Measurements from ENCODE around the gene DXO.
"Not testable (repeated sequence)": the region's sequence is repeated elsewhere in the genome, so short reads cannot be mapped to it uniquely, and the experiment has no call there.

DXO gene

DNA sequence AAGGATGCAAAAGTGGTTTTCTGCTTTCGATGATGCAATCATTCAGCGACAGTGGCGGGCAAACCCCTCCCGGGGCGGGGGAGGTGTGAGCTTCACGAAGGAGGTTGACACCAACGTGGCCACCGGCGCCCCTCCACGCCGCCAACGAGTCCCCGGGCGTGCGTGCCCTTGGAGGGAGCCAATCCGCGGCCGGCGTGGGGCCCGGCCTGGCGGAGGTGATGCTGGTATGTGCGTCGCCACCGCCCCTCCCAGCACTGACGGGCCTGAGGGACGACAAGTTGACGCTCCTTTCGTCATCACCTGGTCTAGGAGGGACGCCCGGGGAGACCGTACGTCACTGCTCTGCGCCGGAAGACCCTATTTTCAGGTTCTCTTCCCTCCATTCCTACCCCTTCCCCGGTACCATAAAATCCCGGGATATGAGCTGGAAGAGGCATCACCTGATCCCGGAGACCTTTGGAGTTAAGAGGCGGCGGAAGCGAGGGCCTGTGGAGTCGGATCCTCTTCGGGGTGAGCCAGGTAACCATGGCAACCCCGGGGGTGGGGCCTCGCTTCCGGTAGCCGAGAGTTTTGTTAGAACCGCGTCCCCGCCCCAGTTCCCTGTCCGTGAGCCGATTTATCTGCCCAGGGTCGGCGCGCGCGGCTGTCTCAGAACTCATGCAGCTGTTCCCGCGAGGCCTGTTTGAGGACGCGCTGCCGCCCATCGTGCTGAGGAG lies at the start of gene DXO:
DXO (minus strand) TSS at position 146 of the 716 bp plus-strand sequence. CDS start 463 bp downstream, outside the sequence.
- TF ChIP-seq ZNF274 (IDR thresholded peaks at IDR 0.05; ENCODE audit: low read depth, low read length): no peak
- peak within 1 kb of the TSS; percentile 83 for H3K4me3 ChIP-seq (ENCODE audit: low read length)

DNA sequence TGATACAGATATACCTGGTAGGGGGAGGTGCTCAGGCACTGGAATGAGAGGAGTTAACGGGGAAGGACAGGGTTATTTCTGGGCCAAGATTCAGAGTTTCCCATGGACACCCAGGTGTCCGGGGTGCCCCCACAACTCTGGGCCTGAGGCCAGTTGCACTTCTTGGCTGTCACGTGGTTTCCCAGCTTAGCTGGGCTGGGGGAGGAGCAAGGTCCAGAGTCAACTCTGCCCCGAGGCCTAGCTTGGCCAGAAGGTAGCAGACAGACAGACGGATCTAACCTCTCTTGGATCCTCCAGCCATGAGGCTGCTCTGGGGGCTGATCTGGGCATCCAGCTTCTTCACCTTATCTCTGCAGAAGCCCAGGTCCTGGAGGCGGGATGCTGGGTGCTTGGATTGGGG lies 42.6 kb upstream of the DXO start, which contains the start of gene C4B:
C4B (plus strand) TSS at position 249 of the 400 bp plus-strand sequence; CDS start at position 300, 51 bp downstream.
- not testable (repeated sequence) for H3K4me3 ChIP-seq (ENCODE audit: low read length)

DNA sequence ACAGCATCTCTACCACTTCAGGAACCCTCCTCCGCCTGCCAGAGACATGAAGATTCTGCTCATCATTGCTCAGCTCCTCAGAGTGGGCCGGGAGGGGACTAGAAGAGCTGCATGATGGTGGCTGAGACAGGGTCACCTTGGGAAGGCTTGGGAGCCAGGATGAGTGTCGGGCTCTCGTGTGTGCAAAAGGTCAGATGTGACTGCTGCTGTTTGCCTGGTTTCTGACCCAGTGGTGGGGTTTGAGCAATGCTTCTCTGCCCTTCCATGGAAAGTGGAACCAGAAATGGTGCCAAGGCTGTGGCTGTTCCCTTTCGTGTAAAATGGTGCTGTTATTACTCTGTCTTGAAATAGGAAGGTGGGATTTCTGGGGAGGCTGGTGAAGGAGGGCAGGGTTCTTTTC lies 41.8 kb upstream of the DXO start:
- H3K4me3 ChIP-seq (ENCODE audit: low read length): not testable (repeated sequence)

DNA sequence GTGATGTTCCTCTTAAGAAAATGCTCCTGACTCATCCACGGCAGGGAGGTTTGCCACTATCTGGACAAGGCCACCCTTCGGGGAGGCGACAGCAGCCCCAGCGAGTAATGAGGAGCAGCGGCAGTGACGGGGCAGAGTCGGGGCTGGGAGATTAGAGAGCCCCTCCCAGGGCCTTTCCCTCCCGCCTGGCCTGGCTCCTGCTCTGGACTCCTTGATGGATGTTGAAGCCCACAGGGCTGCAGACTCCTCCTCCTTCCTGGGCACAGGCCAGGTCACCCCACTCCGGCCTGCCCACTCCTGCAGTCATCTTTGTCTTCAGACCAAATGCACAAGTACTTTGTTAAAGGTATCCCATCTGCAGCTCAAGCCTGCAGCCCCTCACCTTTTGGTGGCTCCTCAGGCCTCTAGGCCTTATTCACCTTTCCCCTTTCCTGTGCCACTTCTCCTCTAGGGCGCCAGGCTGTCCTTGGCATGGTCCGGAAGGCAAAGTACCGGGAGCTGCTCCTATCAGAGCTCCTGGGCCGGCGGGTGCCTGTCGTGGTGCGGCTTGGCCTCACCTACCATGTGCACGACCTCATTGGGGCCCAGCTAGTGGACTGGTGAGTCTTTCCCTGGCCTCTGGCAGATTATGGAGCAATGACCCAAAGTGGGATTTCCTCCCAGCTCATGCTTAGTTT lies 41.1 kb upstream of the DXO start:
- not testable (repeated sequence) for H3K4me3 ChIP-seq (ENCODE audit: low read length)

DNA sequence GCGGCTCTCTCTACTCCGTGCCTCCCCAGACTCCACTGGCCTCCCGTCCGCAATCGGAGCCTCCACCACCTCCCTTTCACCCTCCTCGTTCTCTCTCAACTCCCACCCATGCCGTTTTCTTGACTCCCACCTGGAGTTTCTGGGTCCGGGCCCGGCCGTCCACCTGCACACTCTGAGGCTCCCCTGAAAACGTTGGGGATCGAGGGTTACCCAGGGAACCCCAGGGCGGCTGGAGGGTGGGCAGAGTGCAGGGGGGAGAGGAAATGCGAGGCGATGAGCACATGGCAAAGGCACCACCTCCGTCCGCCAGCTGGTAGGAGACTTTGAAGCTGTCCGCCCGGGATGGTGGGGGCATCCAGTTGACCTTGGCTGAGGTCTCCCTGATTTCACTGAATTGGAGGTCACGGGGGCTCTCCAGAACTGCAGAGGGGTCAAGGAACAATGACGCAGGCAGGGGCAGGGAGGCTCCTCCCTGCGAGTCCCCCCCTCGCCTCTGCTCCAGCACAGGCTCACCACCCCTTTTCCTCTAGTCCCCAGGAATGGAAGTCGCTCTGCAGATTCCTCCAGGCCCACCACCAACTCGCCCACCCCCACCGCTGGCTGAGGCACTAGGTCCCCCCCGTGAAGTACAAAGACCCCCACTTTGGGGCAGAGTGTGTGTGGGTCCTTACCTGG lies 39.1 kb upstream of the DXO start:
- not testable (repeated sequence) for H3K4me3 ChIP-seq (ENCODE audit: low read length)

DNA sequence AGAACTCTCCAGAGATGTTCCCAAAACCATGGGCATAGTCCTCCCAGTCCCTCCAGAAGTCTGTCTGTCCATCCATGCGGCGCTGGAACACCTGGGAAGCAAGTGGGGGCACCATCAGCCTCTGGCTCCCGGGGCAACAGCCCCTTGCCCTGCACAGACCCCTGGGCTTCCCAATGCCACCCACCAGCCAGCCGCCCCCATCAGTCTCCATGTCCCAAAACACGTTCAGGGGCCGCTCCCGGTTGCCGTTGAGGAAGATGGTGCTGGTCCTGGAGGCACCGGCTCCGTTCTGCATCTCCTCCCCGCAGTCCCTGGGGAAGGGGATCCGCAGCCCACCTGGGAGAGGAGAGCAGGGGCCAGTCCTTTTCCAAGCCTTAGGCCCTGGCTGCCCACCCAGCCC lies 37.6 kb upstream of the DXO start:
- not testable (repeated sequence) for H3K4me3 ChIP-seq (ENCODE audit: low read length)

DNA sequence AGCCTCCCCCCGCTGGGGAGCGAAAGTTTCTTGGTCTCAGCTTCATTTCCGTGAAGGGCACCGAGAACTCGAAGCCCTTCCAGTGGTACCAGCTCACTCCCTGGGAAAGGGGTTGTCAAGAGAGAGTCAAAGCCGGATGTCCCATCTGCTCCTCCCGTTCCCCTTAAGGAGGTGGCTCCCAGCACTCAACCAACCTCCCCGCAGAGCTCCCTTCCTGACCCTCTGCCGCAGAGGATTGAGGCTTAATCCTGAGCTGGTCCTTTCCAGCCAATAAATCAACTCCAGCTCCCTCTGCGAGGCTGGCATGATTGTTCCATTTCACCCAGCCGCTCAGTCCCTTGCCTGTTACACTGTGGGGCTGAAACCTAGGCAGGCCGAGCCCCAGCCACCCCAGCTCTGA lies 36.7 kb upstream of the DXO start:
- H3K4me3 ChIP-seq (ENCODE audit: low read length): not testable (repeated sequence)

DNA sequence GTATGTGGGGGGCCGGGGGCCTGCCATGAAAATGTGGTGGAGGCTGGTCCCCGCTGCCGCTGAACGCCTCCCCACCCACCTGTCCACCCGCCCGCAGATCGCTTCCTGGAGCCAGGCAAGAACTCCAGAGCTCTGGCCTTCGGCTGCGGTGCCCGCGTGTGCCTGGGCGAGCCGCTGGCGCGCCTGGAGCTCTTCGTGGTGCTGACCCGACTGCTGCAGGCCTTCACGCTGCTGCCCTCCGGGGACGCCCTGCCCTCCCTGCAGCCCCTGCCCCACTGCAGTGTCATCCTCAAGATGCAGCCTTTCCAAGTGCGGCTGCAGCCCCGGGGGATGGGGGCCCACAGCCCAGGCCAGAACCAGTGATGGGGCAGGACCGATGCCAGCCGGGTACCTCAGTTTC lies 36.1 kb upstream of the DXO start:
- H3K4me3 ChIP-seq (ENCODE audit: low read length): not testable (repeated sequence)

DNA sequence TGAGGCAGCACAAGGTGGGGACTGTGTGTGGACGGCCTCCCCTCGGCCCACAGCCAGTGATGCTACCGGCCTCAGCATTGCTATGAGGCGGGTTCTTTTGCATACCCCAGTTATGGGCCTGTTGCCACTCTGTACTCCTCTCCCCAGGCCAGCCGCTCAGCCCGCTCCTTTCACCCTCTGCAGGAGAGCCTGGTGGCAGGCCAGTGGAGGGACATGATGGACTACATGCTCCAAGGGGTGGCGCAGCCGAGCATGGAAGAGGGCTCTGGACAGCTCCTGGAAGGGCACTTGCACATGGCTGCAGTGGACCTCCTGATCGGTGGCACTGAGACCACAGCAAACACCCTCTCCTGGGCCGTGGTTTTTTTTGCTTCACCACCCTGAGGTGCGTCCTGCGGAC lies 35.1 kb upstream of the DXO start:
- H3K4me3 ChIP-seq (ENCODE audit: low read length): not testable (repeated sequence)

DNA sequence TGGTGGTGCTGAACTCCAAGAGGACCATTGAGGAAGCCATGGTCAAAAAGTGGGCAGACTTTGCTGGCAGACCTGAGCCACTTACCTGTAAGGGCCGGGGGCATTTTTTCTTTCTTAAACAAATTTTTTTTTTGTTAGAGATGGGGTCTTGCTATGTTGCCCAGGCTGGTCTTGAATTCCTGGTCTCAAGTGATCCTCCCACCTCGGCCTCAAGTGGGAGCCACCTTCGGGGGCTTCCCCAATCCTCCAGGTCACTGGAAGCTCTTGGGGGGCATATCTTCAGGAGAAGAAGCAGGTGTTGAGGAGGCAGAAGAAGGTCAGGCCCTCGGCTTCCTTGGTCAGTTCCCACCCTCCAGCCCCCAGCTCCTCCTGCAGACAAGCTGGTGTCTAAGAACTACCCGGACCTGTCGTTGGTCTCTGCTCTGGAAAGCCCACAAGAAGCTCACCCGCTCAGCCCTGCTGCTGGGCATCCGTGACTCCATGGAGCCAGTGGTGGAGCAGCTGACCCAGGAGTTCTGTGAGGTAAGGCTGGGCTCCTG lies 34.1 kb upstream of the DXO start:
- not testable (repeated sequence) for H3K4me3 ChIP-seq (ENCODE audit: low read length)

DNA sequence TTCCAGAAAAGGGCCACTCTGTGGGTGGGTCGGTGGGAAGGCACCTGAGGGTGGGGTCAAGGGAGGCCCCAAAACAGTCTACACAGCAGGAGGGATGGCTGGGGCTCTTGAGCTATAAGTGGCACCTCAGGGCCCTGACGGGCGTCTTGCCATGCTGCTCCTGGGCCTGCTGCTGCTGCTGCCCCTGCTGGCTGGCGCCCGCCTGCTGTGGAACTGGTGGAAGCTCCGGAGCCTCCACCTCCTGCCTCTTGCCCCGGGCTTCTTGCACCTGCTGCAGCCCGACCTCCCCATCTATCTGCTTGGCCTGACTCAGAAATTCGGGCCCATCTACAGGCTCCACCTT lies 33.6 kb upstream of the DXO start:
- not testable (repeated sequence) for H3K4me3 ChIP-seq (ENCODE audit: low read length)

DNA sequence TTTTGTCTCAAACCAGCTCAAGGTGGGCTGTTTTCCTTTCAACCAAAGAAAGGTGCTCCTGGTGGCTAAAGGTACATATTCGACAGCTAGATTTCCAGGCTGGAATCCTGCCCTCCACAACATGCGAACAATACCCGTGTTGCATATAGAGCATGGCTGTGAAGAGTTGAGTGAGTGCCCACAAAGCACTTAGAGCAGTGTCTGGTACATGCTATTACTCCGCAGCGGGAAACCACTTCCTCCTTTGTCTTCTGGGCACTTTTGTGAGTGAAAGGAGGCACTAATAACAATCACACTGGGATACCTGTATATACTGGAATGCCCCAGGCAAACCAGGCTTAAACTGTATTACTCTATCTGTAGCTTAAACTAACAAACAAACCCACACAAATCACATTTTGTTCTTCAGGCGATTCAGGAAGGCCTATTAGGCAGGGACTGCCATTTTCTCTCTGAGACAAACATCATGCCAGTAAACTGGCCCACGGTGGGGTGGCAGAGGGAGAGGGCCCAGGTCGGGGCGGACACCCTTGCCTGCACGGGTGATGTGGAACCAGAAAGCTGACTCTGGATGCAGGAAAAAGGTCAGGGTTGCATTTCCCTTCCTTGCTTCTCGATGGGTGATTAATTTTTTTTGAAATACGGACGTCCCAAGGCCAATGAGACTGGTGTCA lies 33.1 kb upstream of the DXO start:
- not testable (repeated sequence) for H3K4me3 ChIP-seq (ENCODE audit: low read length)

DNA sequence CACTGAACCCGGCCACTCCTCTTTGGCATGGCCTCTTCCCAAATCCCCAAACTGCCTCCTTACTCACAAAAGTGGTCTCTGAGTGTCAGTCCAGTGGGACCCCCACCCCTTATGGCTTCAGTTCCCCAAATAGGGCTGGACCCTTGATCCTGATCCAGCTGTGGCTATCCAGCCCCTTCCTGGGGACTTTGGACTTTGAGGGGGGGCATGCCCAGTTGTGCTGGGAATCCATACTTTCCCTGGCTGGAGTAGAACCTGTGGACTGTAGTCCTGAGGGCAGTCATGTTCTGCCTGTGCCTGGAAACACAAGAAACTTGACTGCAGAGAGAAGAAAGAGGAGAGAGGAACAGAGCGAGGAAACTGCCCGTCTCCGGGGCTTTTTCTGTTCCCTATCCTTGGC lies 32.5 kb upstream of the DXO start:
- not testable (repeated sequence) for H3K4me3 ChIP-seq (ENCODE audit: low read length)

DNA sequence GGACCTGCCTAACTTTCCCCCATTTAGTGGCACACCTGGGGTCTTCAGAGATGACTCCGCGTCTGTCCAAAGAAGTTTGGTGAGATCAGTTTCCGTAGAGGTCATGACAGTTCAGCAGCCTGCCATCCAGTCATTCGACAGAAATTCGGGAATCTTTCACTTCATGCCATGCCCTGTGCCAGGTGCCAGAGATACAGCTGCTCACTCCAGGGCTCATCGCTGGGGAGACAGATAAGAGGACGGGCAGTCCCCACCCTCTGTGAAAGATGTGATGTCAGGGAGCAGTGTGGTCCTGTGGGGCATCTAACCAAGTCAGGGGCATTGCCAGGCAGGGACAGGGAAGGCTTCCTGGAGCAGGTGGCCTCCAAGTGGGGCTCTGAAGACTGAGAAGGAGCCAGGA lies 31.4 kb upstream of the DXO start:
- H3K4me3 ChIP-seq (ENCODE audit: low read length): not testable (repeated sequence)

DNA sequence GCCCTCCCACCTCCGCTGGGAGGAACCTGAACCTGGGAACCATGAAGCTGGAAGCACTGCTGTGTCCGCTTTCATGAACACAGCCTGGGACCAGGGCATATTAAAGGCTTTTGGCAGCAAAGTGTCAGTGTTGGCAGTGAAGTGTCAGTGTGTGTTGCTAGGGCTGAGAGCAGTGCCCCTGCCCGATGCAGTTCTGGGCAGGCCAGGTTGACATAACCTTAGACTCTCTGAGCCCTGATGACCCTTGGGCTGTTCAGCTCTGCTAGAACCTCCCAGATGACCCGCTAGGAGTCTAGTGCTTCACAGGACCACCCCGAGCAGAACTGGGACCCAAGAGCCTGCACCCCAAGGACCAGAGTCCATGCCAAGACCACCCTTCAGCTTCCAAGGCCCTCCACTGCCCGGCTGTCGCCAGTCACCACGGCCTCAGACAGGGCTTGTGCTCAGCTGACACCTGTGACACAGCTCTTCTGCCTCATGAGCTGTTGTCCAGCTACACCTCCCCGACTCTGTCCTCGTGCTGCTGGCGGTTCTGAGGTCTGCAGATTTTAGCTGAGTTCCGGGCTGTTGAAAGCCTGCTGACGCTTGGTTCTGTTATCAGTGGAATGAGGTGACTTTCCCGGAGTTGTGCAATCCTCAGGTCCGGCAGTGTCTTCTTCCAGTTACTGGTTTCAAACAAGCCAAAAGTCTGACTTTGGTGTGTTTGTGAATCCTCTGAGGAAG lies 30.8 kb upstream of the DXO start:
- H3K4me3 ChIP-seq (ENCODE audit: low read length): not testable (repeated sequence)

DNA sequence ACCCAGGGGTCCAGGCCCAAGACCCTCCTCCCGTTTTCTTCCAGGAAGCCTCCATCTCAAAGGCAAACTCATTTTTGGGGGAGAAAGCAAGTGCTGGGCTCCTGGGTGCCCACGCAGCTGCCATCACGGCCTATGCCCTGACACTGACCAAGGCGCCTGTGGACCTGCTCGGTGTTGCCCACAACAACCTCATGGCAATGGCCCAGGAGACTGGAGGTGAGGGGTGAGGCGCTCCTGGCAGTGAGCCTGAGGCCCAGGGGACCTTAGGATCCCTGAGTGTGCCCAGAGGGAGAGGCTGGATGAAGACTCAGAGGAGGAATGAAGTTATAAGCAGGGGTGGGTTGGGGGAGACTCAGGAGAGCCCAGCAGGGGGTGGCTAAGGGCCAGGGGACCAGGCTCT lies 24.4 kb upstream of the DXO start:
- not testable (repeated sequence) for H3K4me3 ChIP-seq (ENCODE audit: low read length)

DNA sequence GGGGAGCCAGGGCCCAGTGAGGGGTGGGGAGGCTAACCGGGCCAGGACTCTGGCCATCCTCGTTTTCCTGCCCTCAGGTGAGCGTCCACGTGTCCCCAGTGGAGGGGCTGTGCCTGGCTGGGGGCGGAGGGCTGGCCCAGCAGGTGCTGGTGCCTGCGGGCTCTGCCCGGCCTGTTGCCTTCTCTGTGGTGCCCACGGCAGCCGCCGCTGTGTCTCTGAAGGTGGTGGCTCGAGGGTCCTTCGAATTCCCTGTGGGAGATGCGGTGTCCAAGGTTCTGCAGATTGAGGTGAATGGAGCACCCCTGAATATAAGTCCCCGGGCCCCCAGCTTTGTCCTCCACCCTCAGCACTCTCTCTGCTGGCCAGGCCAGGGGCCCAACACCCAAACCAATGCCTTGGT lies 22.5 kb upstream of the DXO start:
- not testable (repeated sequence) for H3K4me3 ChIP-seq (ENCODE audit: low read length)

DNA sequence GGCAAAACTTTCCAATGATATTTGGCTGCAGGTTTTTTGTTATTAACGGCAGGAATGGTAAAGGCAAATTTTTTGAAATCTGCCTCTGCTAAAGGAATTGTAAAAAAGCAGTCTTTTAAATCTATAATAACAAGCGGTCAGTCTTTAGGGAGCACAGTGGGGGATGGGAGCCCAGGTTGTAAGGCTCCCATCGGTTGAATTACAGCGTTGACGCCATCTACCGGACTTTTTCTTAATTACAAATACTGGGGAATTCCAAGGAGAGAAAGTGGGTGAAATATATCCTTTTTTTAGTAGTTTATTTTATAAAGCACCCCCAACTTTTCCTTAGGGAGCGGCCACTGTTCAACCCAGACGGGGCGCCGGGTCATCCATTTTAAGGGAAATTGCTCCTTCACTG lies 17.4 kb upstream of the DXO start:
- H3K4me3 ChIP-seq (ENCODE audit: low read length): not testable (repeated sequence)

DNA sequence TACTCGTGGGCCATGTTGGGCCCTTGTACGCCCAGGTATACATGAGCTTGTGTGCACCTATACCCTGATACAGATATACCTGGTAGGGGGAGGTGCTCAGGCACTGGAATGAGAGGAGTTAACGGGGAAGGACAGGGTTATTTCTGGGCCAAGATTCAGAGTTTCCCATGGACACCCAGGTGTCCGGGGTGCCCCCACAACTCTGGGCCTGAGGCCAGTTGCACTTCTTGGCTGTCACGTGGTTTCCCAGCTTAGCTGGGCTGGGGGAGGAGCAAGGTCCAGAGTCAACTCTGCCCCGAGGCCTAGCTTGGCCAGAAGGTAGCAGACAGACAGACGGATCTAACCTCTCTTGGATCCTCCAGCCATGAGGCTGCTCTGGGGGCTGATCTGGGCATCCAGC lies 9.8 kb upstream of the DXO start, which contains the start of gene C4A:
C4A (plus strand) TSS at position 314 of the 400 bp plus-strand sequence; CDS start at position 365, 51 bp downstream.
- H3K4me3 ChIP-seq (ENCODE audit: low read length): not testable (repeated sequence)

DNA sequence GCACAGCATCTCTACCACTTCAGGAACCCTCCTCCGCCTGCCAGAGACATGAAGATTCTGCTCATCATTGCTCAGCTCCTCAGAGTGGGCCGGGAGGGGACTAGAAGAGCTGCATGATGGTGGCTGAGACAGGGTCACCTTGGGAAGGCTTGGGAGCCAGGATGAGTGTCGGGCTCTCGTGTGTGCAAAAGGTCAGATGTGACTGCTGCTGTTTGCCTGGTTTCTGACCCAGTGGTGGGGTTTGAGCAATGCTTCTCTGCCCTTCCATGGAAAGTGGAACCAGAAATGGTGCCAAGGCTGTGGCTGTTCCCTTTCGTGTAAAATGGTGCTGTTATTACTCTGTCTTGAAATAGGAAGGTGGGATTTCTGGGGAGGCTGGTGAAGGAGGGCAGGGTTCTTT lies 9.1 kb upstream of the DXO start:
- H3K4me3 ChIP-seq (ENCODE audit: low read length): not testable (repeated sequence)

Measured in GM08714 (cell line).